Heart right ventricle (tissue), 16 donors: ENCODE data around the gene RBAK. TPM values are rescaled to one million over a fixed set of nuclear protein-coding genes. Genes with fewer than 3 reads are reported as not detected.
"Not testable (repeated sequence)": the region's sequence is repeated elsewhere in the genome, so short reads cannot be mapped to it uniquely, and the experiment has no call there.

ENCODE experiments used
- ATAC-seq, 8 donors: fragments of 200-7000 bp; cut with Tn5 transposase; one replicate each; pipeline ENCODE4 v1.9.1; 2020; ENCODE audit warnings: mild to moderate bottlenecking in 8 of 8, moderate library complexity in 8 of 8, moderate number of reproducible peaks in 1 of 8
- DNase-seq, 2 donors: peaks; one replicate each; pipeline ENCODE4 v3.0.0-alpha.2; 2020
- H3K27ac ChIP-seq, 10 donors: fragments of 200-600 bp; sonication (generic) in 2 of 10; one replicate each; pipeline versions ENCODE4 v1.5.0 to v1.8.0; 2020 to 2022; ENCODE audit warnings: mild to moderate bottlenecking in 3 of 10
- H3K27me3 ChIP-seq, 7 donors: fragments of 200-600 bp; one replicate each; pipeline ENCODE4 v1.8.0; 2021 to 2022; ENCODE audit warnings: mild to moderate bottlenecking in 2 of 7
- H3K36me3 ChIP-seq, 9 donors: fragments of 200-600 bp; sonication (generic) in 1 of 9; one replicate each; pipeline versions ENCODE4 v1.5.0 to v1.8.0; 2020 to 2022; ENCODE audit warnings: mild to moderate bottlenecking in 2 of 9
- H3K4me1 ChIP-seq, 9 donors: fragments of 200-600 bp; sonication (generic) in 1 of 9; one replicate each; pipeline versions ENCODE4 v1.5.0 to v1.8.0; 2020 to 2022; ENCODE audit warnings: mild to moderate bottlenecking in 4 of 9
- H3K4me3 ChIP-seq, 10 donors: fragments of 200-600 bp; sonication (generic) in 2 of 10; one replicate each; pipeline versions ENCODE4 v1.5.0 to v1.8.0; 2020 to 2022; ENCODE audit warnings: mild to moderate bottlenecking in 7 of 10, moderate library complexity in 2 of 10
- H3K9me3 ChIP-seq, 11 donors: fragments of 200-600 bp in 10 of 11; sonication (generic) in 2 of 11; one replicate each; pipeline versions ENCODE4 v1.5.0 to v1.8.0; 2013 to 2022; ENCODE audit warnings: mild to moderate bottlenecking in 2 of 11, control low read depth in 1 of 11, moderate library complexity in 1 of 11
- CTCF ChIP-seq, 9 donors: fragments of 200-600 bp; sonication (generic) in 2 of 9; IDR thresholded peaks; one replicate each; pipeline versions ENCODE4 v1.5.0 to v1.8.0; 2021 to 2022; ENCODE audit warnings: antibody characterized with exemption in 9 of 9, mild to moderate bottlenecking in 5 of 9, moderate library complexity in 1 of 9
- WGBS, 2 donors: extraction: QIAGEN DNeasy Blood & Tissue Kit; methylation state at CpG; one replicate each; pipeline ENCODE4 v1.1.7; 2013; ENCODE audit warnings: inconsistent platforms in 1 of 2; 5-methylcytosine and 5-hydroxymethylcytosine counted together
- intact Hi-C, 10 donors: fragments of 100-400 bp; cut with DNase I; formaldehyde crosslinking; loops; one replicate each; pipeline versions ENCODE4 v1.11.1 to v1.14.2; 2022
- polyA plus RNA-seq, 2 donors: library from polyadenylated mRNA; stranded (reverse); fragments of 200-250 nt; gene quantifications; one replicate each; pipeline ENCODE4 v1.2.3, GENCODE V29; 2013
- total RNA-seq, 10 donors: library from RNA; stranded (reverse); fragmentation: NEBNext Ultra II Directional in 3 of 10; extraction: Animal tissue kit (Norgen Biotek cat#: 25700) in 3 of 10; gene quantifications; one replicate each; pipeline versions ENCODE4 v1.2.1 to v1.2.4, GENCODE V29; 2021 to 2023
- donor health status: Arrhythmogenic right ventricular cardiomyopathy.
- donor health status: ischemic (EF 13 %, LVEDD 7.1; RV severe dilation, severe dysfunction).
- donor health status: healthy with polysubstance abuse.
- donor health status: DM: no; HTN: yes; CAD: no.
- donor health status: DM: no; HTN: no; CAD: no.
- donor health status: ischemic (EF 25% LVEDD 6.9; RV normal size, moderate dysfunction).
- donor health status: ischemic (EF 25% LVEDD 5.7; RV mildly dilated, moderate dysfunction).
- donor health status: healthy.
- donor health status: DM: yes; HTN: yes; CAD: no.
- donor health status: Ischemic cardiomyopathy.
- donor health status: ischemic (EF 35%, LVEDD 5.7; RV mildly dilated, moderate dysfunction).
- donor health status: nonischemic (EF 11% LVEDD 7.7; RV severe dilation, severe dysfunction).
- donor health status: DM: yes; HTN: yes; CAD: no.
- donor health status: PGD.
- donor health status: ischemic (EF 29% LVEDD 5.4; RV normal size, mild dysfunction).
- donor health status: nonischemic (EF 23%, LVEDD 6.1; RV moderate dilation, normal function).

The RBAK gene
- total and polyA plus RNA-seq, 12 donors = 3.2 to 11.2 (median 9.3) TPM

DNA sequence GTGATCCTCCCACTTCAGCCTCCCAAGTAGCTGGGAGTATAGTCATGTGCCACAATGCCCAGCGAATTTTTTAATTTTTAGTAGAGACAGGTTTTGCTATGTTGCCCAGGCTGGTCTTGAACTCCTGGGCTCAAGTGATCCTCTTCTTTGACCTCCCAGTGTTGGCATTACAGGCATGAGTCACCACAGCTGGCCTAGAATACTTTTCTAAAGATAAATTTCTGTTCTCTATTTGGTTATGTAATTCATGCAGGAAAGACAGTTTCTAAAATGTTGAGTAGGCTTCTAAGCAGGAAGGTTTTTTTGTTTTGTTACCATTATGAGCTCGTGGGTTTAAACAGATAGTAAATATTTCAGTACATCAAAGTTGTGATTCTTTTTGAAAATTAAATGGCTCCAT, 5.0 kb downstream of the RBAK start:
- ATAC-seq = no peak

DNA sequence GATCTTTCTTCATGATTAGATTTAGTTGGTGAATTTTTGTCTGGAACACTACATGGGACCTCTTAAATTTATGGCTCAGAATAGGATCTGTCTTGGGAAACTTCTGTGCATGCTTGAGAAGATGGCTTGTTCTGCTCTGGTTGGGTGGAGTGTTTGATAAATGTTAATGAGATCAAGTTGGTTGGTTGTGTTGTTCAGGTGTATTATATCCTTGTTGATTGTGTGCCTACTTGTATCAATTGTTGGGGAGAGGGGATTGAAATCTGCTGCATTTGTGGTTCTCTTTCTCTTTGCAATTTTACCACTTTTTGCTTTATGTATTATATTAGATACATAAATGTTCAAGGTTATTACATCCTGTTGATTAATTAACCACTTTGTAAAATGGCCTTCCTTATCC, 6.1 kb downstream of the RBAK start:
- peaks cover 0 to 88% (median 65%) of the 10 kb centered on the region in 9 donors for H3K36me3 ChIP-seq
- ATAC-seq = not testable (repeated sequence)
- intact Hi-C loops = loop anchor here in 1 of 10 donors (2.0 kb wide), 1 partner anchor 15 kb away; no protein-coding TSS in a partner anchor

More for the DNA sequence above, 5.0 kb downstream of the RBAK start:
- 96 to 97% methylated on average over 2 of the region's 2 CpGs for WGBS, 2 donors
- H3K27me3 ChIP-seq = no peaks in the 10 kb centered on the region
- TF ChIP-seq CTCF (IDR thresholded peaks at IDR 0.05) = no peak
- intact Hi-C loops = no loop called here
- H3K4me1 ChIP-seq = peaks cover 0 to 13% (median 6%) of the 10 kb centered on the region in 9 donors
- H3K4me3 ChIP-seq = no peak overlapping the region
- H3K36me3 ChIP-seq = peaks cover 0 to 78% (median 58%) of the 10 kb centered on the region in 9 donors
- no peak overlapping the region for H3K27ac ChIP-seq
- no peak for DNase-seq
- peaks cover 0 to 57% (median 31%) of the 10 kb centered on the region in 11 donors for H3K9me3 ChIP-seq

GRCh38 chr7:5053175-5053574, 7.5 kb downstream of the RBAK start:
- 98% methylated on average over 1 of the region's 1 CpG for WGBS, 2 donors
- Histone ChIP-seq H3K36me3 (peaks cover 0 to 100% (median 77%) of the 10 kb centered on the region in 9 donors), H3K4me1 (peaks cover 0 to 4% (median 0%) of the 10 kb centered on the region in 9 donors), H3K9me3 (peaks cover 0 to 66% (median 31%) of the 10 kb centered on the region in 11 donors), H3K4me3 (no peak overlapping the region), H3K27ac (no peak overlapping the region), H3K27me3 (no peaks in the 10 kb centered on the region)
- TF ChIP-seq CTCF (IDR thresholded peaks at IDR 0.05) = no peak
- no peak for ATAC-seq
- intact Hi-C loops = loop anchor here in 1 of 10 donors (2.0 kb wide), 1 partner anchor 14 kb away; no protein-coding TSS in a partner anchor
- no peak for DNase-seq

More for the DNA sequence above, 6.1 kb downstream of the RBAK start:
- not testable (repeated sequence) for DNase-seq, H3K27ac ChIP-seq, H3K4me3 ChIP-seq, H3K27me3 ChIP-seq
- Histone ChIP-seq H3K4me1 (peaks cover 0 to 13% (median 6%) of the 10 kb centered on the region in 9 donors), H3K9me3 (peaks cover 0 to 64% (median 31%) of the 10 kb centered on the region in 11 donors)

DNA sequence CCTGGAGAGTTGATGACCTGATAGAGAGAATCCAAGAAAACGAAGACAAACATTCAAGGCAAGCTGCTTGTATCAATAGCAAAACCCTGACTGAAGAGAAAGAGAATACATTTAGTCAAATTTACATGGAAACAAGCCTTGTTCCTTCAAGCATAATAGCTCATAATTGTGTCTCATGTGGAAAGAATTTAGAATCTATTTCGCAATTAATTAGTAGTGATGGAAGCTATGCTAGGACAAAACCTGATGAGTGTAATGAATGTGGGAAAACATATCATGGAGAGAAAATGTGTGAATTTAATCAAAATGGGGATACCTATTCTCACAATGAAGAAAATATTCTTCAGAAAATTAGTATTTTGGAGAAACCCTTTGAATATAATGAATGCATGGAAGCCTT, 18.0 kb downstream of the RBAK start:
- H3K27ac ChIP-seq = no peak overlapping the region
- no peak for TF ChIP-seq CTCF (IDR thresholded peaks at IDR 0.05)
- intact Hi-C loops = no loop called here
- peaks cover 26 to 100% (median 83%) of the 10 kb centered on the region in 9 donors for H3K36me3 ChIP-seq
- no peaks in the 10 kb centered on the region for H3K27me3 ChIP-seq
- no peak overlapping the region for H3K4me3 ChIP-seq
- no peaks in the 10 kb centered on the region for H3K4me1 ChIP-seq
- WGBS, 2 donors = 99% methylated on average over 2 of the region's 2 CpGs
- DNase-seq (no peak), ATAC-seq (no peak)
- H3K9me3 ChIP-seq = peaks cover 9 to 100% (median 88%) of the 10 kb centered on the region in 11 donors

- Histone ChIP-seq H3K27me3 (no peaks in the 10 kb centered on the region), H3K36me3 (peaks cover 26 to 94% (median 74%) of the 10 kb centered on the region in 9 donors), H3K9me3 (peaks cover 9 to 100% (median 96%) of the 10 kb centered on the region in 11 donors), H3K4me3 (no peak overlapping the region), H3K27ac (no peak overlapping the region), H3K4me1 (no peaks in the 10 kb centered on the region)
- 98% methylated on average over 12 of the region's 12 CpGs for WGBS, 2 donors
- DNase-seq (no peak), ATAC-seq (no peak)
- no peak for TF ChIP-seq CTCF (IDR thresholded peaks at IDR 0.05)
- intact Hi-C loops = no loop called here
Measured at GRCh38 chr7:5064391-5065106, 18.9 kb downstream of the RBAK start.
